22Rv1 (cell line): ENCODE data around the gene PBX1.
"Not testable (repeated sequence)": the region's sequence is repeated elsewhere in the genome, so short reads cannot be mapped to it uniquely, and the experiment has no call there.

Source experiments
- CTCF ChIP-seq: fragments of 450-650 bp; IDR thresholded peaks from 2 replicates; pipeline ENCODE4 v1.5.1; 2017; ENCODE audit warnings: mild to moderate bottlenecking
- ZFX ChIP-seq: fragments of 450-650 bp; IDR thresholded peaks from 2 replicates; pipeline ENCODE4 v1.6.1; 2017; ENCODE audit warnings: antibody characterized with exemption, borderline replicate concordance

GRCh38 chr1:164603805-164604204 lies 44.8 kb downstream of the PBX1 start:
- not testable (repeated sequence) for TF ChIP-seq CTCF, ZFX
